Measurements from ENCODE around the gene GALNTL6. TPM values are rescaled to one million over a fixed set of nuclear protein-coding genes. Genes with fewer than 3 reads are reported as not detected.

Gene GALNTL6
- total and polyA plus RNA-seq, 2 of the 4 experiments (the other 2 are of a cell fraction) = under 0.01 TPM; not detected in 1

GRCh38 chr4:171954650-171955049 is 141.4 kb downstream of the GALNTL6 start:
- WGBS, 2 experiments (ENCODE audit: extremely low coverage in 2 of 2, insufficient read length in 1 of 2) = no CpG with 5 or more reads among the region's 1 CpG
- no peaks in the 10 kb centered on the region for H3K4me1 ChIP-seq (ENCODE audit: control insufficient read depth, insufficient read depth, low read length)
- H3K36me3 ChIP-seq (ENCODE audit: control insufficient read depth, insufficient read depth, low read length) = no peaks in the 10 kb centered on the region
- ChIA-PET POLR2A (ENCODE audit: unreplicated experiment) (no interaction called here), CTCF (no interaction called here)
- no peaks in the 10 kb centered on the region for H3K27me3 ChIP-seq (ENCODE audit: control insufficient read depth, insufficient read depth, low read length)
- intact Hi-C loops (cut with micrococcal nuclease) = loop anchor here (5.0 kb wide), 1 partner anchor 83 kb away; no protein-coding TSS in a partner anchor
- H2AFZ ChIP-seq (replicated peaks; ENCODE audit: low read length, poor library complexity) = no peak overlapping the region
- no peak overlapping the region for H2BK5ac ChIP-seq (ENCODE audit: low read depth, low read length, poor library complexity, severe bottlenecking)
- H2AK5ac ChIP-seq (ENCODE audit: low read depth, low read length) = no peak overlapping the region
- no peak overlapping the region for H3K56ac ChIP-seq (ENCODE audit: extremely low read depth, insufficient read depth, low read length)
- no peak overlapping the region for H2AK9ac ChIP-seq (replicated peaks; ENCODE audit: low read depth, low read length, poor library complexity)
- H4K20me1 ChIP-seq (ENCODE audit: insufficient read depth, low read length) = no peaks in the 10 kb centered on the region
- H3K23ac ChIP-seq (ENCODE audit: low read depth, low read length) = no peak overlapping the region
- H4K8ac ChIP-seq (ENCODE audit: low read depth in 2 of 2, low read length in 2 of 2) = no peak overlapping the region
- TF ChIP-seq, protein P1, sequence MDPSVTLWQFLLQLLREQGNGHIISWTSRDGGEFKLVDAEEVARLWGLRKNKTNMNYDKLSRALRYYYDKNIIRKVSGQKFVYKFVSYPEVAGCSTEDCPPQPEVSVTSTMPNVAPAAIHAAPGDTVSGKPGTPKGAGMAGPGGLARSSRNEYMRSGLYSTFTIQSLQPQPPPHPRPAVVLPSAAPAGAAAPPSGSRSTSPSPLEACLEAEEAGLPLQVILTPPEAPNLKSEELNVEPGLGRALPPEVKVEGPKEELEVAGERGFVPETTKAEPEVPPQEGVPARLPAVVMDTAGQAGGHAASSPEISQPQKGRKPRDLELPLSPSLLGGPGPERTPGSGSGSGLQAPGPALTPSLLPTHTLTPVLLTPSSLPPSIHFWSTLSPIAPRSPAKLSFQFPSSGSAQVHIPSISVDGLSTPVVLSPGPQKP (IDR thresholded peaks at IDR 0.05; ENCODE audit: borderline replicate concordance, low read depth, low read length) = no peak
- no peak for TF ChIP-seq RCOR1 (IDR thresholded peaks at IDR 0.05; ENCODE audit: insufficient replicate concordance, low read length)
- TF ChIP-seq RAD21 (IDR thresholded peaks at IDR 0.05; ENCODE audit: low read length) = no peak
- TF ChIP-seq CEBPB (IDR thresholded peaks at IDR 0.05; ENCODE audit: low read depth, low read length) = no peak
- no peak for TF ChIP-seq NFE2L2 (IDR thresholded peaks at IDR 0.05; ENCODE audit: low read depth, low read length)
- no peak for TF ChIP-seq USF2 (IDR thresholded peaks at IDR 0.05; ENCODE audit: low read depth, low read length)
- no peak for TF ChIP-seq CHD1 (IDR thresholded peaks at IDR 0.05; ENCODE audit: low read depth, low read length)
- TF ChIP-seq, protein P2, sequence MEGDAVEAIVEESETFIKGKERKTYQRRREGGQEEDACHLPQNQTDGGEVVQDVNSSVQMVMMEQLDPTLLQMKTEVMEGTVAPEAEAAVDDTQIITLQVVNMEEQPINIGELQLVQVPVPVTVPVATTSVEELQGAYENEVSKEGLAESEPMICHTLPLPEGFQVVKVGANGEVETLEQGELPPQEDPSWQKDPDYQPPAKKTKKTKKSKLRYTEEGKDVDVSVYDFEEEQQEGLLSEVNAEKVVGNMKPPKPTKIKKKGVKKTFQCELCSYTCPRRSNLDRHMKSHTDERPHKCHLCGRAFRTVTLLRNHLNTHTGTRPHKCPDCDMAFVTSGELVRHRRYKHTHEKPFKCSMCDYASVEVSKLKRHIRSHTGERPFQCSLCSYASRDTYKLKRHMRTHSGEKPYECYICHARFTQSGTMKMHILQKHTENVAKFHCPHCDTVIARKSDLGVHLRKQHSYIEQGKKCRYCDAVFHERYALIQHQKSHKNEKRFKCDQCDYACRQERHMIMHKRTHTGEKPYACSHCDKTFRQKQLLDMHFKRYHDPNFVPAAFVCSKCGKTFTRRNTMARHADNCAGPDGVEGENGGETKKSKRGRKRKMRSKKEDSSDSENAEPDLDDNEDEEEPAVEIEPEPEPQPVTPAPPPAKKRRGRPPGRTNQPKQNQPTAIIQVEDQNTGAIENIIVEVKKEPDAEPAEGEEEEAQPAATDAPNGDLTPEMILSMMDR (conservative IDR thresholded peaks at IDR 0.05; ENCODE audit: low read depth, low read length) = no peak
- TF ChIP-seq SMC3 (IDR thresholded peaks at IDR 0.05; ENCODE audit: low read depth, low read length) = no peak
- no peak for TF ChIP-seq MAZ (IDR thresholded peaks at IDR 0.05; ENCODE audit: borderline replicate concordance, low read depth, low read length)
- TF ChIP-seq FOS (IDR thresholded peaks at IDR 0.05; ENCODE audit: low read depth, low read length) = no peak
- TF ChIP-seq RFX5 (IDR thresholded peaks at IDR 0.05; ENCODE audit: low read depth, low read length) = no peak
- no peak for TF ChIP-seq POLR2A (IDR thresholded peaks at IDR 0.05; ENCODE audit: low read depth, low read length)
- TF ChIP-seq MAFK (IDR thresholded peaks at IDR 0.05; ENCODE audit: low read depth, low read length) = no peak
- TF ChIP-seq BHLHE40 (IDR thresholded peaks at IDR 0.05; ENCODE audit: low read depth, low read length) = no peak
- TF ChIP-seq MXI1 (IDR thresholded peaks at IDR 0.05; ENCODE audit: borderline replicate concordance, low read depth, low read length) = no peak
- dilution Hi-C loops (cut with HindIII; ENCODE audit: low sequenced_read_pairs, unreplicated experiment) = no loop called here
- no peak for DNase-seq
- H3K4ac ChIP-seq (ENCODE audit: low read depth, low read length) = no peak overlapping the region
- H3K9me1 ChIP-seq (ENCODE audit: insufficient read depth, low read length) = no peaks in the 10 kb centered on the region
- in situ Hi-C loops (cut with MboI; ENCODE audit: low sequenced_read_pairs) = no loop called here
- no peak overlapping the region for H3K14ac ChIP-seq (replicated peaks; ENCODE audit: low read depth, low read length)
- H4K5ac ChIP-seq (ENCODE audit: low read depth, low read length) = no peak overlapping the region
- H3K27ac ChIP-seq (ENCODE audit: insufficient read depth, low read length) = no peak overlapping the region
- no peaks in the 10 kb centered on the region for H3K79me1 ChIP-seq (ENCODE audit: low read depth in 1 of 2, low read length in 2 of 2)
- no peak overlapping the region for H3K4me2 ChIP-seq (ENCODE audit: low read depth, low read length)
- H4K91ac ChIP-seq (ENCODE audit: insufficient read depth, low read depth, low read length) = no peak overlapping the region
- peaks cover 2% of the 10 kb centered on the region; the same call in 1 of the 2 replicates for H3K9me3 ChIP-seq (ENCODE audit: control insufficient read depth, insufficient read depth, low read length)
- no peak for ATAC-seq (ENCODE audit: low read depth)
- no peak overlapping the region for H2BK120ac ChIP-seq (ENCODE audit: low read depth, low read length)
- BruUV-seq (replicated peaks) = no TSS peak
- H2BK20ac ChIP-seq (ENCODE audit: low read depth, low read length) = no peak overlapping the region
- H3K4me3 ChIP-seq (ENCODE audit: insufficient read depth, low read depth, low read length) = no peak overlapping the region
- no peak overlapping the region for H3K18ac ChIP-seq (ENCODE audit: low read depth, low read length)
- no peak overlapping the region for H2BK15ac ChIP-seq (ENCODE audit: low read depth, low read length)
- no peak overlapping the region for H3K9ac ChIP-seq (ENCODE audit: low read depth, low read length)
